WTC11 (cell line): Measurements from ENCODE around the gene SEMA4D. TPM values are rescaled to one million over a fixed set of nuclear protein-coding genes. Genes with fewer than 3 reads are reported as not detected.

Source experiments
- ATAC-seq: fragments of 200-7000 bp; cut with Tn5 transposase; 2 replicates; pipeline ENCODE4 v1.10.0; 2021; ENCODE audit warnings: mild to moderate bottlenecking, moderate library complexity
- CTCF ChIA-PET: fragments of 300-600 bp; sonication (Branson Sonifier 250); formaldehyde crosslinking; loops from one replicate; lab custom pipeline; 2021; ENCODE audit warnings: antibody characterized with exemption; lab: Charles Lee
- POLR2A ChIA-PET: fragments of 350-600 bp; sonication (Branson Sonifier 250); formaldehyde crosslinking; loops from one replicate; lab custom pipeline; 2021; ENCODE audit warnings: antibody characterized with exemption; lab: Charles Lee
- DNase-seq: peaks from one replicate; pipeline ENCODE4 v3.0.0; 2021; ENCODE audit warnings: low spot score
- H3K27ac Mint-ChIP-seq: 2 replicates; pipeline ENCODE4 v1.8.0; 2021; ENCODE audit warnings: mixed read lengths
- H3K27me3 Mint-ChIP-seq: 2 replicates; pipeline ENCODE4 v1.8.0; 2021; ENCODE audit warnings: low read depth, mild to moderate bottlenecking, moderate library complexity, mixed read lengths
- H3K36me3 Mint-ChIP-seq: 2 replicates; pipeline ENCODE4 v1.8.0; 2021; ENCODE audit warnings: mixed read lengths
- H3K4me1 Mint-ChIP-seq: 2 replicates; pipeline ENCODE4 v1.8.0; 2022; ENCODE audit warnings: mixed read lengths
- H3K4me3 Mint-ChIP-seq: 2 replicates; pipeline ENCODE4 v1.8.0; 2021; ENCODE audit warnings: mild to moderate bottlenecking, moderate library complexity, mixed read lengths
- H3K9me3 Mint-ChIP-seq: 2 replicates; pipeline ENCODE4 v1.8.0; 2021; ENCODE audit warnings: mixed read lengths
- CBFB ChIP-seq: sonication (generic); formaldehyde crosslinking; IDR thresholded peaks from 2 replicates; pipeline ENCODE4 v1.8.1; 2022; ENCODE audit warnings: mild to moderate bottlenecking, low read depth, missing genetic modification reagents
- ELF4 ChIP-seq: sonication (generic); formaldehyde crosslinking; IDR thresholded peaks from 2 replicates; pipeline ENCODE4 v1.8.1; 2022; ENCODE audit warnings: low read depth, mild to moderate bottlenecking, moderate library complexity, missing genetic modification reagents
- ESRRA ChIP-seq: sonication (generic); formaldehyde crosslinking; IDR thresholded peaks from 2 replicates; pipeline ENCODE4 v1.8.1; 2022; ENCODE audit warnings: mild to moderate bottlenecking, missing genetic modification reagents, borderline replicate concordance
- ETV6 ChIP-seq: sonication (generic); formaldehyde crosslinking; IDR thresholded peaks from 2 replicates; pipeline ENCODE4 v1.8.1; 2022; ENCODE audit warnings: mild to moderate bottlenecking, missing genetic modification reagents
- FOXK1 ChIP-seq: sonication (generic); formaldehyde crosslinking; IDR thresholded peaks from 2 replicates; pipeline ENCODE4 v1.8.0; 2022; ENCODE audit warnings: mild to moderate bottlenecking, moderate library complexity, missing genetic modification reagents
- HMGA2 ChIP-seq: fragments of 250-450 bp; sonication (Bioruptor Pico); IDR thresholded peaks from 2 replicates; pipeline ENCODE4 v1.4.0; 2021; ENCODE audit warnings: mild to moderate bottlenecking, moderate library complexity
- IRF2 ChIP-seq: sonication (generic); formaldehyde crosslinking; IDR thresholded peaks from 2 replicates; pipeline ENCODE4 v1.8.0; 2022; ENCODE audit warnings: low read depth, missing genetic modification reagents, borderline replicate concordance
- NFYB ChIP-seq: sonication (generic); formaldehyde crosslinking; conservative IDR thresholded peaks from 2 replicates; pipeline ENCODE4 v1.8.0; 2022; ENCODE audit warnings: low read depth, missing genetic modification reagents
- NR3C1 ChIP-seq: sonication (generic); formaldehyde crosslinking; conservative IDR thresholded peaks from 2 replicates; pipeline ENCODE4 v1.8.1; 2023; ENCODE audit warnings: low read depth, mild to moderate bottlenecking, missing genetic modification reagents
- RELA ChIP-seq: sonication (generic); formaldehyde crosslinking; IDR thresholded peaks from 2 replicates; pipeline ENCODE4 v1.8.1; 2022; ENCODE audit warnings: missing genetic modification reagents, mild to moderate bottlenecking, borderline replicate concordance
- TEAD1 ChIP-seq: sonication (generic); formaldehyde crosslinking; IDR thresholded peaks from 2 replicates; pipeline ENCODE4 v1.8.0; 2022; ENCODE audit warnings: mild to moderate bottlenecking, missing genetic modification reagents
- ZNF121 ChIP-seq: sonication (generic); formaldehyde crosslinking; IDR thresholded peaks from 2 replicates; pipeline ENCODE4 v1.8.0; 2023; ENCODE audit warnings: missing genetic modification reagents
- ZNF317 ChIP-seq: sonication (generic); formaldehyde crosslinking; IDR thresholded peaks from 2 replicates; pipeline ENCODE4 v1.8.1; 2023; ENCODE audit warnings: low read depth, mild to moderate bottlenecking, moderate library complexity, missing genetic modification reagents, borderline replicate concordance
- ZNF671 ChIP-seq: fragments of 250-450 bp; sonication (Bioruptor Pico); IDR thresholded peaks from 2 replicates; pipeline ENCODE4 v1.8.0; 2021; ENCODE audit warnings: mild to moderate bottlenecking
- total RNA-seq: library from RNA; stranded (reverse); gene quantifications from 3 replicates; pipeline ENCODE4 v1.2.3, GENCODE V29; 2021
- TF ChIP-seq, protein P1 (sequence below): sonication (generic); formaldehyde crosslinking; IDR thresholded peaks from 2 replicates; pipeline ENCODE4 v1.8.1; 2023; ENCODE audit warnings: mild to moderate bottlenecking, missing genetic modification reagents, moderate library complexity
- TF ChIP-seq, protein P2 (sequence below): sonication (generic); formaldehyde crosslinking; IDR thresholded peaks from 2 replicates; pipeline ENCODE4 v1.8.1; 2023; ENCODE audit warnings: mild to moderate bottlenecking, missing genetic modification reagents
- TF ChIP-seq, protein P3 (sequence below): fragments of 250-450 bp; sonication (Bioruptor Pico); IDR thresholded peaks from 2 replicates; pipeline ENCODE4 v1.9.0; 2021; ENCODE audit warnings: moderate library complexity, mild to moderate bottlenecking, inconsistent platforms, borderline replicate concordance
- TF ChIP-seq, protein P4 (sequence below): fragments of 200-600 bp; IDR thresholded peaks from 2 replicates; pipeline ENCODE4 v1.8.0; 2022; ENCODE audit warnings: antibody characterized with exemption
- TF ChIP-seq, protein P5 (sequence below): sonication (generic); formaldehyde crosslinking; IDR thresholded peaks from 2 replicates; pipeline ENCODE4 v1.8.1; 2022; ENCODE audit warnings: low read depth, mild to moderate bottlenecking, moderate library complexity, missing genetic modification reagents, borderline replicate concordance

SEMA4D gene
- total RNA-seq, 1 experiment from 2014 or later = 67.8 TPM

DNA sequence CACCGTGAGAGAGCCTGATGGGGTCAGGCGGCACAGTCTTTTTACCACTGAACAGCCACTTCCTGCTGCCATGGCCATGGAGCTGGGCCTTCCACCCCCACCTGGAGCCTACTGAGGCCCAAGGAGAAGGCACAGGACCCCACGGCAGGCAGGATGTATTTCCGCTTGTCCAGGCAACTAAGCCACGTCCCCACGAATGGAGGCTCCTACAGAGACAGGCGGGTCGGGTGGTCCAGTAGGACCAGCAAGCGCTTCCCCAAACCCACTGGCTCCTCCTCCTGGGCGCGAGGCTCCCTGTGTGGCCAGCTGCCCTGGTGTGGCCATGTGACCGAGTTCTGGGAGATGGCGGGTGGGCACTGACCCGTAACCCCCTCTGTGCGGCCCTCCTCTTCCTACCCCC is 113.1 kb downstream of the SEMA4D start:
- Mint-ChIP-seq H3K27me3 (no peaks in the 10 kb centered on the region), H3K4me1 (no peaks in the 10 kb centered on the region), H3K9me3 (no peaks in the 10 kb centered on the region), H3K36me3 (peaks cover 43% of the 10 kb centered on the region), H3K27ac (no peak overlapping the region), H3K4me3 (no peak overlapping the region)
- TF ChIP-seq, protein P1, sequence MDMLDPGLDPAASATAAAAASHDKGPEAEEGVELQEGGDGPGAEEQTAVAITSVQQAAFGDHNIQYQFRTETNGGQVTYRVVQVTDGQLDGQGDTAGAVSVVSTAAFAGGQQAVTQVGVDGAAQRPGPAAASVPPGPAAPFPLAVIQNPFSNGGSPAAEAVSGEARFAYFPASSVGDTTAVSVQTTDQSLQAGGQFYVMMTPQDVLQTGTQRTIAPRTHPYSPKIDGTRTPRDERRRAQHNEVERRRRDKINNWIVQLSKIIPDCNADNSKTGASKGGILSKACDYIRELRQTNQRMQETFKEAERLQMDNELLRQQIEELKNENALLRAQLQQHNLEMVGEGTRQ (CRISPR knock-in tag) = no peak
- no peak for TF ChIP-seq ZNF121 (CRISPR knock-in tag)
- TF ChIP-seq, protein P2, sequence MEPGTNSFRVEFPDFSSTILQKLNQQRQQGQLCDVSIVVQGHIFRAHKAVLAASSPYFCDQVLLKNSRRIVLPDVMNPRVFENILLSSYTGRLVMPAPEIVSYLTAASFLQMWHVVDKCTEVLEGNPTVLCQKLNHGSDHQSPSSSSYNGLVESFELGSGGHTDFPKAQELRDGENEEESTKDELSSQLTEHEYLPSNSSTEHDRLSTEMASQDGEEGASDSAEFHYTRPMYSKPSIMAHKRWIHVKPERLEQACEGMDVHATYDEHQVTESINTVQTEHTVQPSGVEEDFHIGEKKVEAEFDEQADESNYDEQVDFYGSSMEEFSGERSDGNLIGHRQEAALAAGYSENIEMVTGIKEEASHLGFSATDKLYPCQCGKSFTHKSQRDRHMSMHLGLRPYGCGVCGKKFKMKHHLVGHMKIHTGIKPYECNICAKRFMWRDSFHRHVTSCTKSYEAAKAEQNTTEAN (CRISPR knock-in tag) = no peak
- no peak for TF ChIP-seq IRF2 (CRISPR knock-in tag)
- TF ChIP-seq NR3C1 (CRISPR knock-in tag) = no peak
- no peak for TF ChIP-seq ELF4
- no peak for TF ChIP-seq NFYB (CRISPR knock-in tag)
- TF ChIP-seq ETV6 (CRISPR knock-in tag) = no peak
- TF ChIP-seq, protein P3, sequence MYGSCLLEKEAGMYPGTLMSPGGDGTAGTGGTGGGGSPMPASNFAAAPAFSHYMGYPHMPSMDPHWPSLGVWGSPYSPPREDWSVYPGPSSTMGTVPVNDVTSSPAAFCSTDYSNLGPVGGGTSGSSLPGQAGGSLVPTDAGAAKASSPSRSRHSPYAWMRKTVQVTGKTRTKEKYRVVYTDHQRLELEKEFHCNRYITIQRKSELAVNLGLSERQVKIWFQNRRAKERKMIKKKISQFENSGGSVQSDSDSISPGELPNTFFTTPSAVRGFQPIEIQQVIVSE (CRISPR knock-in tag) = no peak
- TF ChIP-seq, protein P4, sequence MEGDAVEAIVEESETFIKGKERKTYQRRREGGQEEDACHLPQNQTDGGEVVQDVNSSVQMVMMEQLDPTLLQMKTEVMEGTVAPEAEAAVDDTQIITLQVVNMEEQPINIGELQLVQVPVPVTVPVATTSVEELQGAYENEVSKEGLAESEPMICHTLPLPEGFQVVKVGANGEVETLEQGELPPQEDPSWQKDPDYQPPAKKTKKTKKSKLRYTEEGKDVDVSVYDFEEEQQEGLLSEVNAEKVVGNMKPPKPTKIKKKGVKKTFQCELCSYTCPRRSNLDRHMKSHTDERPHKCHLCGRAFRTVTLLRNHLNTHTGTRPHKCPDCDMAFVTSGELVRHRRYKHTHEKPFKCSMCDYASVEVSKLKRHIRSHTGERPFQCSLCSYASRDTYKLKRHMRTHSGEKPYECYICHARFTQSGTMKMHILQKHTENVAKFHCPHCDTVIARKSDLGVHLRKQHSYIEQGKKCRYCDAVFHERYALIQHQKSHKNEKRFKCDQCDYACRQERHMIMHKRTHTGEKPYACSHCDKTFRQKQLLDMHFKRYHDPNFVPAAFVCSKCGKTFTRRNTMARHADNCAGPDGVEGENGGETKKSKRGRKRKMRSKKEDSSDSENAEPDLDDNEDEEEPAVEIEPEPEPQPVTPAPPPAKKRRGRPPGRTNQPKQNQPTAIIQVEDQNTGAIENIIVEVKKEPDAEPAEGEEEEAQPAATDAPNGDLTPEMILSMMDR = no peak
- no peak for TF ChIP-seq ESRRA (CRISPR knock-in tag)
- no peak for TF ChIP-seq RELA
- TF ChIP-seq TEAD1 (CRISPR knock-in tag) = no peak
- TF ChIP-seq HMGA2 (CRISPR knock-in tag) = no peak
- TF ChIP-seq, protein P5, sequence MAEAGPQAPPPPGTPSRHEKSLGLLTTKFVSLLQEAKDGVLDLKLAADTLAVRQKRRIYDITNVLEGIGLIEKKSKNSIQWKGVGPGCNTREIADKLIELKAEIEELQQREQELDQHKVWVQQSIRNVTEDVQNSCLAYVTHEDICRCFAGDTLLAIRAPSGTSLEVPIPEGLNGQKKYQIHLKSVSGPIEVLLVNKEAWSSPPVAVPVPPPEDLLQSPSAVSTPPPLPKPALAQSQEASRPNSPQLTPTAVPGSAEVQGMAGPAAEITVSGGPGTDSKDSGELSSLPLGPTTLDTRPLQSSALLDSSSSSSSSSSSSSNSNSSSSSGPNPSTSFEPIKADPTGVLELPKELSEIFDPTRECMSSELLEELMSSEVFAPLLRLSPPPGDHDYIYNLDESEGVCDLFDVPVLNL (CRISPR knock-in tag) = no peak
- ChIA-PET POLR2A (no interaction called here), CTCF (interaction anchor here (0.8 kb wide), 1 partner anchor 111 kb away, joined by 3 read pairs; no protein-coding TSS in a partner anchor)
- DNase-seq = no peak
- ATAC-seq = no peak

DNA sequence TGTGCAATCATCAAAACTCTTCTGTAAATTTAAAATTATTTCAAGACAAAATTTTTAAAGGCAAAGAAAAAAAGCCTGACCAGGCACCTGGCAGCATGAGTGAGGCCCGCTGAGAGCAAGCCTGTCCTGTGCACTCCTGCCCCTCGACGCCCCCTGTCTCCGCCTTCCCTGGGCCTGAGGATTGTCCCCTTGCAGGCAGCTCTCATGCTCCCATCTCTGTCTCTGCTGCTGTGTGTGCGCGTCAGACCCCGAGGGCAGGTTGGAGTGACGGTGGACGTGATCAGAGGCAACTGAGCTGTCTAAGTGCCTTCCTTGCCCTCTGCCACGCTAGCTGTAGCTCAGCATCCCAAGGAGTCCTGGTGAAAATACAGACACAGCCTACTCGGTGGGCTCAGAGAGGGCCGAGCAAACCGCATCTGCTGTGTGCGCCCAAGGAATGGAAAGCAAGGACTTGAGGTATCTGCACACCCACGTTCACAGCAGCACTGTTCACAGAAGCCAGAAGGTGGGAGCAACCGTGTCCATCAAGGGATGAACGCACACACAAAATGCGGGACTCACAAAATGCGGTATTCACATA is 114.1 kb downstream of the SEMA4D start:
- CTCF ChIA-PET = interaction anchor here (1.0 to 1.1 kb wide), 2 partner anchors 45 to 210 kb away, joined by 3 read pairs; no protein-coding TSS in a partner anchor
- H3K27me3 Mint-ChIP-seq = no peaks in the 10 kb centered on the region
- no peak for DNase-seq
- no peak overlapping the region for H3K4me3 Mint-ChIP-seq
- TF ChIP-seq ZNF317 (CRISPR knock-in tag) (no peak), ZNF671 (CRISPR knock-in tag) (no peak), FOXK1 (CRISPR knock-in tag) (no peak), CBFB (CRISPR knock-in tag) (no peak)
- ATAC-seq = no peak; the same call in 1 of the 2 replicates
- H3K9me3 Mint-ChIP-seq = no peaks in the 10 kb centered on the region
- H3K36me3 Mint-ChIP-seq = peaks cover 47% of the 10 kb centered on the region
- POLR2A ChIA-PET = no interaction called here
- peak overlapping the region; percentile 74; the same call in 1 of the 2 replicates for H3K27ac Mint-ChIP-seq
- H3K4me1 Mint-ChIP-seq = no peaks in the 10 kb centered on the region
